Aorta (tissue), 5 donors: ENCODE results near the gene SPECC1L. TPM values are rescaled to one million over a fixed set of nuclear protein-coding genes. Genes with fewer than 3 reads are reported as not detected.
A peak's percentile ranks its signal among the peaks of the same experiment; 100 is the strongest.

ENCODE experiments used
- ATAC-seq: fragments of 200-7000 bp; cut with Tn5 transposase; one replicate; pipeline ENCODE4 v1.9.1; 2022; ENCODE audit warnings: moderate library complexity; ENCODE audit not compliant: low FRiP score
- DNase-seq, 2 donors: peaks; one replicate each; pipeline ENCODE4 v3.0.0-alpha.2; 2020
- H3K27ac ChIP-seq, 2 donors: one replicate each; pipeline ENCODE4 v1.5.1; 2013; ENCODE audit warnings: low read length in 2 of 2, mild to moderate bottlenecking in 2 of 2, moderate library complexity in 2 of 2, control low read depth in 1 of 2, inconsistent platforms in 1 of 2, low read depth in 1 of 2
- H3K27me3 ChIP-seq, 2 donors: one replicate each; pipeline ENCODE4 v1.6.1; 2013; ENCODE audit warnings: control low read depth in 1 of 2, low read length in 1 of 2, mild to moderate bottlenecking in 1 of 2, moderate library complexity in 1 of 2; ENCODE audit not compliant: insufficient read depth in 2 of 2, control insufficient read depth in 1 of 2
- H3K36me3 ChIP-seq, 2 donors: one replicate each; pipeline ENCODE4 v1.6.1; 2013; ENCODE audit warnings: control low read depth in 1 of 2, low read length in 1 of 2, mild to moderate bottlenecking in 1 of 2; ENCODE audit not compliant: insufficient read depth in 2 of 2, control insufficient read depth in 1 of 2
- H3K4me1 ChIP-seq, 2 donors: one replicate each; pipeline ENCODE4 v1.6.1; 2013; ENCODE audit warnings: low read length in 2 of 2, control low read depth in 1 of 2, mild to moderate bottlenecking in 1 of 2, moderate library complexity in 1 of 2; ENCODE audit not compliant: insufficient read depth in 2 of 2, control insufficient read depth in 1 of 2
- H3K4me3 ChIP-seq, 2 donors: one replicate each; pipeline ENCODE4 v1.5.1; 2013; ENCODE audit warnings: low read length in 2 of 2, control low read depth in 1 of 2, mild to moderate bottlenecking in 1 of 2
- H3K9me3 ChIP-seq: one replicate; pipeline ENCODE4 v1.6.1; 2013; ENCODE audit warnings: mild to moderate bottlenecking, low read length; ENCODE audit not compliant: control insufficient read depth
- WGBS, 2 donors: extraction: QIAGEN DNeasy Blood & Tissue Kit; methylation state at CpG; one replicate each; pipeline ENCODE4 v1.1.7; 2013; 5-methylcytosine and 5-hydroxymethylcytosine counted together
- intact Hi-C, 2 donors: fragments of 100-400 bp; cut with DNase I; formaldehyde crosslinking; loops; one replicate each; pipeline versions ENCODE4 v1.14.2 to v1.15.0; 2022
- polyA plus RNA-seq, 2 donors: library from polyadenylated mRNA; stranded (reverse); fragments of 200-250 nt; gene quantifications; one replicate each; pipeline ENCODE4 v1.2.3, GENCODE V29; 2013
- total RNA-seq, 2 donors: library from RNA; stranded (reverse); fragmentation: NEBNext Ultra II Directional; extraction: Animal tissue kit (Norgen Biotek cat#: 25700); gene quantifications; one replicate each; pipeline ENCODE4 v1.2.1, GENCODE V29; 2021
- donor health status: healthy with polysubstance abuse.
- donor health status: Bipolar disorder and iron deficiency.
- donor health status: DM: no; HTN: no; CAD: no.
- donor health status: DM: no; HTN: no; CAD: no.
- donor health status: DM: yes; HTN: yes; CAD: no.

Gene SPECC1L
- total and polyA plus RNA-seq, 4 donors = 15.0 to 92.0 (median 47.7) TPM

GRCh38 chr22:24404561-24405275 is 134.1 kb downstream of the SPECC1L start:
- no peak overlapping the region for H3K27ac ChIP-seq
- H3K9me3 ChIP-seq = no peaks in the 10 kb centered on the region
- H3K27me3 ChIP-seq = no peaks in the 10 kb centered on the region
- DNase-seq = no peak
- WGBS, 2 donors = 55% methylated on average over 9 of the region's 9 CpGs
- H3K36me3 ChIP-seq = peaks cover 0 to 2% of the 10 kb centered on the region in 2 donors
- H3K4me1 ChIP-seq = peaks cover 0 to 12% of the 10 kb centered on the region in 2 donors
- intact Hi-C loops = no loop called here
- H3K4me3 ChIP-seq = no peak overlapping the region
- no peak for ATAC-seq

GRCh38 chr22:24405631-24406321 is 135.1 kb downstream of the SPECC1L start:
- 95 to 96% methylated on average over 12 of the region's 12 CpGs for WGBS, 2 donors
- peaks cover 0 to 12% of the 10 kb centered on the region in 2 donors for H3K4me1 ChIP-seq
- ATAC-seq (no peak), DNase-seq (no peak)
- no peak overlapping the region for H3K4me3 ChIP-seq
- peaks cover 0 to 2% of the 10 kb centered on the region in 2 donors for H3K36me3 ChIP-seq
- intact Hi-C loops = no loop called here
- no peaks in the 10 kb centered on the region for H3K27me3 ChIP-seq
- no peaks in the 10 kb centered on the region for H3K9me3 ChIP-seq
- no peak overlapping the region for H3K27ac ChIP-seq

GRCh38 chr22:24406322-24407277 is 136.0 kb downstream of the SPECC1L start:
- peaks cover 0 to 11% of the 10 kb centered on the region in 2 donors for H3K4me1 ChIP-seq
- no peaks in the 10 kb centered on the region for H3K27me3 ChIP-seq
- no peak overlapping the region for H3K4me3 ChIP-seq
- DNase-seq = no peak
- 78 to 84% methylated on average over 19 of the region's 19 CpGs for WGBS, 2 donors
- H3K9me3 ChIP-seq = no peaks in the 10 kb centered on the region
- no peak overlapping the region for H3K27ac ChIP-seq
- intact Hi-C loops = no loop called here
- no peak for ATAC-seq
- peaks cover 0 to 3% of the 10 kb centered on the region in 2 donors for H3K36me3 ChIP-seq

- intact Hi-C loops = no loop called here
- peaks cover 0 to 9% of the 10 kb centered on the region in 2 donors for H3K4me1 ChIP-seq
- H3K27me3 ChIP-seq = no peaks in the 10 kb centered on the region
- no peaks in the 10 kb centered on the region for H3K9me3 ChIP-seq
- H3K27ac ChIP-seq = no peak overlapping the region
- no peak overlapping the region for H3K4me3 ChIP-seq
- WGBS, 2 donors = 56 to 64% methylated on average over 15 of the region's 15 CpGs
- DNase-seq (peak in 1 of 2 donors; percentile 40), ATAC-seq (no peak)
- H3K36me3 ChIP-seq = peaks cover 0 to 4% of the 10 kb centered on the region in 2 donors
These were observed 136.6 kb downstream of the SPECC1L start for GRCh38 chr22:24407278-24407665.

GRCh38 chr22:24407884-24408283 is 137.3 kb downstream of the SPECC1L start:
- Histone ChIP-seq H3K9me3 (no peaks in the 10 kb centered on the region), H3K36me3 (peaks cover 0 to 4% of the 10 kb centered on the region in 2 donors), H3K27ac (no peak overlapping the region), H3K4me1 (peaks cover 0 to 9% of the 10 kb centered on the region in 2 donors), H3K4me3 (no peak overlapping the region), H3K27me3 (no peaks in the 10 kb centered on the region)
- intact Hi-C loops = no loop called here
- no peak for DNase-seq
- ATAC-seq = no peak
- 90% methylated on average over 4 of the region's 4 CpGs for WGBS, 2 donors

GRCh38 chr22:24408630-24409029 is 138.0 kb downstream of the SPECC1L start:
- intact Hi-C loops = no loop called here
- peaks cover 0 to 4% of the 10 kb centered on the region in 2 donors for H3K36me3 ChIP-seq
- no peaks in the 10 kb centered on the region for H3K9me3 ChIP-seq

GRCh38 chr22:24409707-24410106 is 139.1 kb downstream of the SPECC1L start:
- no peak overlapping the region for H3K4me3 ChIP-seq
- H3K36me3 ChIP-seq = peaks cover 0 to 7% of the 10 kb centered on the region in 2 donors
- 87 to 88% methylated on average over 9 of the region's 9 CpGs for WGBS, 2 donors
- ATAC-seq (no peak), DNase-seq (no peak)
- no peaks in the 10 kb centered on the region for H3K27me3 ChIP-seq
- H3K27ac ChIP-seq = no peak overlapping the region
- intact Hi-C loops = no loop called here
- H3K4me1 ChIP-seq = no peaks in the 10 kb centered on the region
- H3K9me3 ChIP-seq = no peaks in the 10 kb centered on the region

More at GRCh38 chr22:24408630-24409029, 138.0 kb downstream of the SPECC1L start:
- Histone ChIP-seq H3K4me3 (no peak overlapping the region), H3K4me1 (peaks cover 0 to 5% of the 10 kb centered on the region in 2 donors), H3K27me3 (no peaks in the 10 kb centered on the region), H3K27ac (no peak overlapping the region)
- ATAC-seq = no peak
- no peak for DNase-seq
- 69 to 71% methylated on average over 7 of the region's 7 CpGs for WGBS, 2 donors

GRCh38 chr22:24410110-24410856 is 139.7 kb downstream of the SPECC1L start:
- WGBS, 2 donors = 92 to 96% methylated on average over 8 of the region's 8 CpGs
- ATAC-seq = no peak
- Histone ChIP-seq H3K4me1 (no peaks in the 10 kb centered on the region), H3K27ac (no peak overlapping the region), H3K36me3 (peaks cover 0 to 7% of the 10 kb centered on the region in 2 donors), H3K27me3 (no peaks in the 10 kb centered on the region), H3K4me3 (no peak overlapping the region), H3K9me3 (no peaks in the 10 kb centered on the region)
- DNase-seq = no peak
- intact Hi-C loops = no loop called here
